Liver (tissue), 3 donors: Measurements from ENCODE around the gene MSMP.

Experiments
- EGR1 ChIP-seq, 2 donors: IDR thresholded peaks; 2 replicates each; pipeline ENCODE4 v1.6.1; 2016 to 2018; ENCODE audit warnings: antibody characterized with exemption in 2 of 2, low read depth in 2 of 2
- JUND ChIP-seq, 2 donors: IDR thresholded peaks; 2 replicates each; pipeline ENCODE4 v1.6.1; 2016; ENCODE audit warnings: antibody characterized with exemption in 2 of 2
- SP1 ChIP-seq: IDR thresholded peaks from 2 replicates; pipeline ENCODE4 v1.6.1; 2018; ENCODE audit warnings: antibody characterized with exemption, mild to moderate bottlenecking
- TAF1 ChIP-seq: conservative IDR thresholded peaks from 2 replicates; pipeline ENCODE4 v1.6.1; 2016; ENCODE audit warnings: antibody characterized with exemption, mild to moderate bottlenecking
- YY1 ChIP-seq: IDR thresholded peaks from 2 replicates; pipeline ENCODE4 v1.6.1; 2016; ENCODE audit warnings: antibody characterized with exemption, mild to moderate bottlenecking
- TF ChIP-seq, protein P1 (sequence below): fragments of 150-350 bp; IDR thresholded peaks from 2 replicates; pipeline ENCODE4 v1.5.1; 2017; ENCODE audit warnings: improper control_type of control experiment, low read depth, low read length; ENCODE audit not compliant: missing input control
- TF ChIP-seq, protein P2 (sequence below): IDR thresholded peaks from 2 replicates; pipeline ENCODE4 v1.6.1; 2016; ENCODE audit warnings: antibody characterized with exemption
- TF ChIP-seq, protein P3 (sequence below): IDR thresholded peaks from 2 replicates; pipeline ENCODE4 v1.6.1; 2016; ENCODE audit warnings: antibody characterized with exemption
- TF ChIP-seq, protein P4 (sequence below): IDR thresholded peaks from 2 replicates; pipeline ENCODE4 v1.6.1; 2016; ENCODE audit warnings: antibody characterized with exemption, mild to moderate bottlenecking
- TF ChIP-seq, protein P5 (sequence below): IDR thresholded peaks from 2 replicates; pipeline ENCODE4 v1.6.1; 2016; ENCODE audit warnings: antibody characterized with exemption
- donor health status: healthy.
- donor health status: healthy.

DNA sequence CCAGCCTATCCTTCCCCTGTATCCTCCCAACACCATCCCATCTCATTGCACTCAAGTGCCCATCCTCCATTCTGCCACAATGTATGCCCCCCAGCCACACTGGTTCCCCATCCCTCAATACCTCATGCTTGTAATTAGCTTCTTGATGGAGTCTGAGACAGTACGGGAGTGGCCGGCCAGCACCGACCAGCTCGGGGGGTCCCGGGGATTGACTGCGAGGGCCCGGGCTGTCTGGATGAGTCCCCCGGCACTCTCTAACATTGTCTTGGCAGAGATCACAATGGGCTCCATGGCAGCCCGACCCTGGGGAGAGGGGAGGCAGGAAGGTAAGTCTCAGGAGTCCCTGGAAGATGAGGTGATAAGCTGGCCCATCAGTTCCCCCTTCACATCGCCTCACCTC lies 47.1 kb downstream of the MSMP start:
- TF ChIP-seq, protein P1, sequence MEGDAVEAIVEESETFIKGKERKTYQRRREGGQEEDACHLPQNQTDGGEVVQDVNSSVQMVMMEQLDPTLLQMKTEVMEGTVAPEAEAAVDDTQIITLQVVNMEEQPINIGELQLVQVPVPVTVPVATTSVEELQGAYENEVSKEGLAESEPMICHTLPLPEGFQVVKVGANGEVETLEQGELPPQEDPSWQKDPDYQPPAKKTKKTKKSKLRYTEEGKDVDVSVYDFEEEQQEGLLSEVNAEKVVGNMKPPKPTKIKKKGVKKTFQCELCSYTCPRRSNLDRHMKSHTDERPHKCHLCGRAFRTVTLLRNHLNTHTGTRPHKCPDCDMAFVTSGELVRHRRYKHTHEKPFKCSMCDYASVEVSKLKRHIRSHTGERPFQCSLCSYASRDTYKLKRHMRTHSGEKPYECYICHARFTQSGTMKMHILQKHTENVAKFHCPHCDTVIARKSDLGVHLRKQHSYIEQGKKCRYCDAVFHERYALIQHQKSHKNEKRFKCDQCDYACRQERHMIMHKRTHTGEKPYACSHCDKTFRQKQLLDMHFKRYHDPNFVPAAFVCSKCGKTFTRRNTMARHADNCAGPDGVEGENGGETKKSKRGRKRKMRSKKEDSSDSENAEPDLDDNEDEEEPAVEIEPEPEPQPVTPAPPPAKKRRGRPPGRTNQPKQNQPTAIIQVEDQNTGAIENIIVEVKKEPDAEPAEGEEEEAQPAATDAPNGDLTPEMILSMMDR, result no peak
- TF ChIP-seq YY1 (no peak), JUND (IDR thresholded peaks at IDR 0.05) (no peak), EGR1 (IDR thresholded peaks at IDR 0.05; ENCODE audit: low read depth in 2 of 2) (no peak), TAF1 (no peak), SP1 (no peak)
- TF ChIP-seq, protein P2, sequence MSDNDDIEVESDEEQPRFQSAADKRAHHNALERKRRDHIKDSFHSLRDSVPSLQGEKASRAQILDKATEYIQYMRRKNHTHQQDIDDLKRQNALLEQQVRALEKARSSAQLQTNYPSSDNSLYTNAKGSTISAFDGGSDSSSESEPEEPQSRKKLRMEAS, result no peak
- TF ChIP-seq, protein P3, sequence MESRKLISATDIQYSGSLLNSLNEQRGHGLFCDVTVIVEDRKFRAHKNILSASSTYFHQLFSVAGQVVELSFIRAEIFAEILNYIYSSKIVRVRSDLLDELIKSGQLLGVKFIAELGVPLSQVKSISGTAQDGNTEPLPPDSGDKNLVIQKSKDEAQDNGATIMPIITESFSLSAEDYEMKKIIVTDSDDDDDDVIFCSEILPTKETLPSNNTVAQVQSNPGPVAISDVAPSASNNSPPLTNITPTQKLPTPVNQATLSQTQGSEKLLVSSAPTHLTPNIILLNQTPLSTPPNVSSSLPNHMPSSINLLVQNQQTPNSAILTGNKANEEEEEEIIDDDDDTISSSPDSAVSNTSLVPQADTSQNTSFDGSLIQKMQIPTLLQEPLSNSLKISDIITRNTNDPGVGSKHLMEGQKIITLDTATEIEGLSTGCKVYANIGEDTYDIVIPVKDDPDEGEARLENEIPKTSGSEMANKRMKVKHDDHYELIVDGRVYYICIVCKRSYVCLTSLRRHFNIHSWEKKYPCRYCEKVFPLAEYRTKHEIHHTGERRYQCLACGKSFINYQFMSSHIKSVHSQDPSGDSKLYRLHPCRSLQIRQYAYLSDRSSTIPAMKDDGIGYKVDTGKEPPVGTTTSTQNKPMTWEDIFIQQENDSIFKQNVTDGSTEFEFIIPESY, result no peak
- TF ChIP-seq, protein P4, sequence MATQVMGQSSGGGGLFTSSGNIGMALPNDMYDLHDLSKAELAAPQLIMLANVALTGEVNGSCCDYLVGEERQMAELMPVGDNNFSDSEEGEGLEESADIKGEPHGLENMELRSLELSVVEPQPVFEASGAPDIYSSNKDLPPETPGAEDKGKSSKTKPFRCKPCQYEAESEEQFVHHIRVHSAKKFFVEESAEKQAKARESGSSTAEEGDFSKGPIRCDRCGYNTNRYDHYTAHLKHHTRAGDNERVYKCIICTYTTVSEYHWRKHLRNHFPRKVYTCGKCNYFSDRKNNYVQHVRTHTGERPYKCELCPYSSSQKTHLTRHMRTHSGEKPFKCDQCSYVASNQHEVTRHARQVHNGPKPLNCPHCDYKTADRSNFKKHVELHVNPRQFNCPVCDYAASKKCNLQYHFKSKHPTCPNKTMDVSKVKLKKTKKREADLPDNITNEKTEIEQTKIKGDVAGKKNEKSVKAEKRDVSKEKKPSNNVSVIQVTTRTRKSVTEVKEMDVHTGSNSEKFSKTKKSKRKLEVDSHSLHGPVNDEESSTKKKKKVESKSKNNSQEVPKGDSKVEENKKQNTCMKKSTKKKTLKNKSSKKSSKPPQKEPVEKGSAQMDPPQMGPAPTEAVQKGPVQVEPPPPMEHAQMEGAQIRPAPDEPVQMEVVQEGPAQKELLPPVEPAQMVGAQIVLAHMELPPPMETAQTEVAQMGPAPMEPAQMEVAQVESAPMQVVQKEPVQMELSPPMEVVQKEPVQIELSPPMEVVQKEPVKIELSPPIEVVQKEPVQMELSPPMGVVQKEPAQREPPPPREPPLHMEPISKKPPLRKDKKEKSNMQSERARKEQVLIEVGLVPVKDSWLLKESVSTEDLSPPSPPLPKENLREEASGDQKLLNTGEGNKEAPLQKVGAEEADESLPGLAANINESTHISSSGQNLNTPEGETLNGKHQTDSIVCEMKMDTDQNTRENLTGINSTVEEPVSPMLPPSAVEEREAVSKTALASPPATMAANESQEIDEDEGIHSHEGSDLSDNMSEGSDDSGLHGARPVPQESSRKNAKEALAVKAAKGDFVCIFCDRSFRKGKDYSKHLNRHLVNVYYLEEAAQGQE, result no peak
- TF ChIP-seq, protein P5, sequence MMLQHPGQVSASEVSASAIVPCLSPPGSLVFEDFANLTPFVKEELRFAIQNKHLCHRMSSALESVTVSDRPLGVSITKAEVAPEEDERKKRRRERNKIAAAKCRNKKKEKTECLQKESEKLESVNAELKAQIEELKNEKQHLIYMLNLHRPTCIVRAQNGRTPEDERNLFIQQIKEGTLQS, result no peak
